Hepatocyte (in vitro differentiated cells): ENCODE results near the gene NUAK1. TPM values are rescaled to one million over a fixed set of nuclear protein-coding genes. Genes with fewer than 3 reads are reported as not detected.

Experiments
- DNase-seq: peaks from one replicate; pipeline ENCODE4 v3.0.0-alpha.2; 2016; ENCODE audit warnings: low spot score
- H2AFZ ChIP-seq: fragments of 200-600 bp; sonication (generic); 2 replicates; pipeline ENCODE4 v1.6.0; 2016; ENCODE audit warnings: antibody characterized with exemption, mild to moderate bottlenecking
- H3K27ac ChIP-seq: fragments of 200-600 bp; sonication (generic); 2 replicates; pipeline ENCODE4 v1.5.1; 2016; ENCODE audit warnings: mild to moderate bottlenecking
- H3K27me3 ChIP-seq: fragments of 200-600 bp; sonication (generic); 2 replicates; pipeline ENCODE4 v1.6.1; 2016
- H3K36me3 ChIP-seq: fragments of 200-600 bp; sonication (generic); replicated peaks from 2 replicates; pipeline ENCODE4 v1.5.1; 2016; ENCODE audit warnings: low read depth; ENCODE audit not compliant: insufficient read depth
- H3K4me1 ChIP-seq: fragments of 200-600 bp; sonication (generic); 2 replicates; pipeline ENCODE4 v1.5.1; 2016; ENCODE audit warnings: mild to moderate bottlenecking, moderate library complexity; ENCODE audit not compliant: insufficient read depth
- H3K4me2 ChIP-seq: fragments of 200-600 bp; sonication (generic); 2 replicates; pipeline ENCODE4 v1.6.0; 2016
- H3K4me3 ChIP-seq: fragments of 200-600 bp; sonication (generic); 2 replicates; pipeline ENCODE4 v1.5.1; 2016; ENCODE audit warnings: mild to moderate bottlenecking
- H3K79me2 ChIP-seq: fragments of 200-600 bp; sonication (generic); 2 replicates; pipeline ENCODE4 v1.6.0; 2017; ENCODE audit warnings: mild to moderate bottlenecking
- H3K9me2 ChIP-seq: fragments of 200-600 bp; sonication (generic); replicated peaks from 2 replicates; pipeline ENCODE4 v1.6.0; 2017; ENCODE audit warnings: mild to moderate bottlenecking; ENCODE audit not compliant: insufficient read depth
- H3K9me3 ChIP-seq: fragments of 200-600 bp; sonication (generic); 2 replicates; pipeline ENCODE4 v1.5.1; 2016; ENCODE audit warnings: low read depth, mild to moderate bottlenecking
- H4K20me1 ChIP-seq: fragments of 200-600 bp; sonication (generic); 2 replicates; pipeline ENCODE4 v1.6.0; 2016; ENCODE audit warnings: mild to moderate bottlenecking; ENCODE audit not compliant: insufficient read depth, poor library complexity, severe bottlenecking
- CTCF ChIP-seq: fragments of 200-600 bp; sonication (generic); IDR thresholded peaks from 2 replicates; pipeline ENCODE4 v1.5.1; 2016; ENCODE audit warnings: antibody characterized with exemption, mild to moderate bottlenecking; ENCODE audit not compliant: poor library complexity
- EZH2 ChIP-seq: fragments of 200-600 bp; sonication (generic); IDR thresholded peaks from 2 replicates; pipeline ENCODE4 v1.6.1; 2016; ENCODE audit warnings: antibody characterized with exemption, mild to moderate bottlenecking, borderline replicate concordance
- EZH2phosphoT487 ChIP-seq: fragments of 200-600 bp; sonication (generic); IDR thresholded peaks from one replicate; pipeline ENCODE4 v1.6.1; 2018; ENCODE audit warnings: antibody characterized with exemption, mild to moderate bottlenecking, low read depth, moderate library complexity; ENCODE audit not compliant: unreplicated experiment, severe bottlenecking
- WGBS: methylation state at CpG from one replicate; pipeline ENCODE4 v1.1.6; 2016; ENCODE audit warnings: low lambda C conversion rate; ENCODE audit errors: missing lambda C conversion rate; 5-methylcytosine and 5-hydroxymethylcytosine counted together
- polyA plus RNA-seq: library from polyadenylated mRNA; unstranded; fragments of >200 nt; fragmentation: Nextera tagmentation; extraction: Ambion mirVana; gene quantifications from 2 replicates; pipeline ENCODE4 v1.2.1, GENCODE V29; 2016
- total RNA-seq: library from RNA; depleted of rRNA; stranded (reverse); fragments of >200 nt; gene quantifications from 2 replicates; pipeline ENCODE4 v1.2.3, GENCODE V29; 2014

The NUAK1 gene
- total and polyA plus RNA-seq, 2 experiments from 2014 or later: 3.5 to 13.0 TPM

DNA sequence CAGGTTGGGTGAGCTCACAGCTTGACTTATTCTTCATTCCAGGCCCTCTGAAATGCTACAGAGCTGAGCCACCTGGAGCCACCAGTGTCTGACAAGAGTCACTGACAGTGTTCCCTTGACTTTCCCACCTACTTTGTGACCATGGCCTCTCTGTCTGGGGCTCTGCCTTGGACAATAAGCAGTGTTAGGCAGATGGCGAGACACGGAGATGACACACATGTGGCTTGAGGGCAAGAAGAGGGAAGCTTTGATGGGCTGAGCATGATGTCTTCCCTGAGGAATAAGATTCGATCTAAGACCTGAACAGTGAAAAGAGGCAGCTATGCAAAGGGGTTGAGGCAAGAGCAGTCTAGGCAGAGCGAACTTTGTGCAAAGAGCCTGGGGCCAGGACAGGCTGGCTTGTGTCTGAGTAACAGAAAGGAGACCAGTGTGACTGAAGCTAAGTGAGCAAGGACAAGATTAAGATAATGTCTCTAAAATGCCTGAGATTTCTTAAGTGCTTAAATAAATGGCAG, 105.5 kb downstream of the NUAK1 start:
- Histone ChIP-seq H3K9me3 (no peaks in the 10 kb centered on the region), H3K36me3 (no peaks in the 10 kb centered on the region), H3K79me2 (no peaks in the 10 kb centered on the region), H3K27ac (no peak overlapping the region), H3K4me1 (peaks cover 6% of the 10 kb centered on the region), H2AFZ (no peak overlapping the region), H3K4me3 (no peak overlapping the region), H3K4me2 (no peak overlapping the region), H3K27me3 (no peaks in the 10 kb centered on the region), H4K20me1 (no peaks in the 10 kb centered on the region), H3K9me2 (no peaks in the 10 kb centered on the region)
- TF ChIP-seq EZH2 (no peak), CTCF (no peak), EZH2phosphoT487 (no peak)
- no peak for DNase-seq
- WGBS: 66% methylated on average over 4 of the region's 4 CpGs

DNA sequence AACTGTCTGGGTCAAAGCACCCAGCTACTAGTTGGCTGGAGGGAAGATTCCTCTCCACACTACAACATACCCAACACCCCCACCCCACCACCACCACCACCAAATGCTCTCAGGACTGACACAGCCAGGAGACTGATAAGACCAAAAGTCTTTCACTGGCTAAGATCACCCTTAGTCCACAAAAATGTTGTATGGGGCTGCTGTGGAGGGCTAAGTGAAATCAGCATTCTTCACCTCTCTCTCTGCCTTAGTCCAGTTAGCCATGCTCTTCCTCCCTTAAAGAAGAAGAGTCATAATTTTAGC, 106.2 kb downstream of the NUAK1 start:
- Histone ChIP-seq H2AFZ (no peak overlapping the region), H3K27me3 (no peaks in the 10 kb centered on the region), H3K9me2 (no peaks in the 10 kb centered on the region), H4K20me1 (no peaks in the 10 kb centered on the region), H3K4me2 (no peak overlapping the region), H3K9me3 (no peaks in the 10 kb centered on the region), H3K36me3 (no peaks in the 10 kb centered on the region), H3K79me2 (no peaks in the 10 kb centered on the region), H3K4me3 (no peak overlapping the region), H3K27ac (no peak overlapping the region), H3K4me1 (peaks cover 6% of the 10 kb centered on the region)
- TF ChIP-seq EZH2 (no peak), CTCF (no peak), EZH2phosphoT487 (no peak)
- DNase-seq: no peak

DNA sequence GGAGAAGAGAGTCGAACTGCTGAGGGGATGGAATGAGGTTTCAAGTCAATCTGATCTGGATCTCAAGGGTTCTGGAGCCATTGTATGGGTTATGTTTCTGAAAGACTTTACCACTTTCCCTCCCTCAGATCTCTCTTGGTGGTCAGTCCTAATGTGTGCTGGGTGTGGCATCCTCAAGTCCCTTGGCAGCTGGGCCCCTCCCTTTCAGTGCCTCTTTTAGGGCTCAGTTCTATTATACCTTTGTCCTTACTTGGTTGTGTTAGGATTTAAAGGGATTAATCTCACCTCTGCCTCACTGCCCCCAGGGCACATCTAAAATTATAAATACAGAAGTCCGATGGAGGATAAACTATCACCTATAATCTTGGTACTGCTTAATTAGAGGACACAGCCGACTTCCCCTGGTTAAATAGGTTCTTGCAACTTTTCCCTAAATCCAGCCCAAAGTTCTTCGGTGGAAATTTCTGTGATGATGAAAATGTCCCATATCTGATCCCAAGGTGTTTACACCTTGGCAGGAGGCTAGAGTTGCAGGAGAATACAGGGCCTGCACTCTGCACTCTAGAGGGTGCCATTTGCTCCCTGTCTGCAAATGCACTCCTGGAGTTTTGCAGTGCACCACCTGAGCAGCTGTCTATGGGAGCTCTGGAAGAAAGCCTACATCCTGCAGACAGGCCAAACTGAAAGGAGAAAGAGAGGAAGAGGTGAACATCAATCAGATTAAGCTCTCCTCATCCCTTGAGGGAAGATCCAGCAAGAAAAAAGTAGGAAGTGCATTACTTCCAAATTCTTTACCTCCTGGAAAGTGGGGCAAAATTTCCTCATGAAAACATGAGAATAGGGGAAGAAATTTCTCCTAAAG, 106.8 kb downstream of the NUAK1 start:
- Histone ChIP-seq H3K36me3 (no peaks in the 10 kb centered on the region), H2AFZ (no peak overlapping the region), H3K9me2 (no peaks in the 10 kb centered on the region), H3K27ac (no peak overlapping the region), H3K79me2 (no peaks in the 10 kb centered on the region), H3K27me3 (no peaks in the 10 kb centered on the region), H4K20me1 (no peaks in the 10 kb centered on the region), H3K9me3 (no peaks in the 10 kb centered on the region), H3K4me3 (no peak overlapping the region), H3K4me2 (no peak overlapping the region), H3K4me1 (peaks cover 6% of the 10 kb centered on the region)
- TF ChIP-seq EZH2phosphoT487: no peak
- peak; percentile 20 for TF ChIP-seq CTCF
- TF ChIP-seq EZH2: no peak
- no peak for DNase-seq
- WGBS: 82% methylated on average over 4 of the region's 4 CpGs
